Activated CD4-positive, alpha-beta T cell treated with anti-CD3 and anti-CD28 coated beads, Interleukin-2, Interleukin-6, amounts not matched to agents 100 ng/mL and 50 ng/mL, durations not matched to agents 16 hours and 8 hours (primary cell): ENCODE data around the gene PTPN11.
"Not testable (repeated sequence)": the region's sequence is repeated elsewhere in the genome, so short reads cannot be mapped to it uniquely, and the experiment has no call there.

ENCODE experiments used
- DNase-seq: peaks from one replicate; pipeline ENCODE4 v3.0.0-alpha.2; 2020

PTPN11 gene

GRCh38 chr12:112457142-112457541, 38.4 kb downstream of the PTPN11 start:
- not testable (repeated sequence) for DNase-seq

DNA sequence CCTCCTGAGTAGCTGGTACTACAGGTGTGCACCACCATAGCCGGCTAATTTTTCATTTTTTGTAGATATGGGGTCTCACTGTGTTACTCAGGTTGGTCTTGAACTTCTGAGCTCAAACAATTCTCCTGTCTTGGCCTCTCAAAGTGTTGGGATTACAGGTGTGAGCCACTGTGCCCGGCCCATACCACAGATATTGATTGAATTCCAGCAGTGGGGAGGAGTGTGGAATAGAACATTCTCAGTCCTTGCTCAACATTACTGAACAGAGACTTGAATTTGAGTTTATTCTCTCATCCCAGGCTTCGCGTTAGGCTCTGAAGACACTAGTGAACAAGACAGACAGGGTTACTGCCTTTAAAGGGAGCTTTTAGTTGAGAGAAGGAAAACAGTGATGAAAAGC, 39.6 kb downstream of the PTPN11 start:
- DNase-seq, result no peak

- DNase-seq, result no peak
Measured at GRCh38 chr12:112458751-112459150, 40.0 kb downstream of the PTPN11 start.

DNA sequence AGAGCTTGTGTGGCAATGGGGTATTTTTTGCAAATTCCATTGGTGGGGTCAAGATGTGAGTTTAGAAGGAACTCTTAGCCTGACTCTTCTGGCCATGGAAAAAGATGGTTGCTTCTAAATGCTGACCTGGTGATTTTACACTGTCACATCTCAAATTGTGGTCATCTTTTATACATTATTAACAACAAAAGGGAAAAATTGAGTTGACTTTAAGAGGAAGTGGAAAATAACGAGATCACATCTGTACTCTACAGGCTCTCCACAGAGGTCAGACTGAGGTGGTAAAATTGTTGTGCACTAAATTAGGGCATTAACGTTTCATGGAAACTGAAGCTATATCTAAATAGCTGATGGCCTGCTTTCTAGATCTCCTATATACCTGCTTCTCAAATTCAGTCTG, 44.7 kb downstream of the PTPN11 start:
- DNase-seq, result peak; percentile 4

DNA sequence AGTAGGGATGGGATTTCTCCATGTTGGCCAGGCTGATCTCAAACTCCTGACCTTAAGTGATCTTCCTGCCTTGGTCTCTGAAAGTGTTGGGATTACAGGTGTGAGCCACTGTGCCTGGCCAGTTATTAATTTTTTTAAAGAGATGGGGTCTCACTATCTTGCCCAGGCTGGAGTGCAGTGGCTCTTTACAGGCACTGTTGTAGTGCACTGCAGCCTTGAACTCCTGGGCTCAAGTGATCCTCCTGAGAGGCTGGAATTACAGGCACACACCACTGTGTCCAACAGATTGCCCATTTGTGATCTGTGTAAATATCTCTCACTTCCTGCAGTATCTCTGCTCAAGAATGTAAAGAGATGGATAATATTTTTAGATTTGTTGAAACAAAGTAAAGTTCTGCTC, 45.9 kb downstream of the PTPN11 start:
- DNase-seq, result no peak

DNA sequence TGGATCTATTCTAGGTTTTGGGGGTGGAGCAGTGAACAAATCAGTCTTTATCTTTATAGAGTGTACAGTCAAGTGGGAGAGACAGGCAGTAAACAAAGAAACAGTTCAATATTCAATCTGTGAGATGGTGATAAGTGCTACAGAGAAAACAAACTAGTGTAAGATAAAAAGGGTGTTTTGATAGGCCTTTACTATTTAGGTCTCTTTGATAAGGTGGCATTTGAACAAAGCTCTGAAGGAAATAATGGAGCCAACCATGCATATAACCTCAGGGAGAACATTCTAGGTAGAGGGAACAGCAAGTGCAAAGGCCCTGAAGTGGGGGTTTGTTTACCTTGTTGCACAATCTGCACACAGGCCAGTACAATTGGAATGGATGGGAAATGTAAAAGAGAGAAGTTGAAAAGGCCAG, 47.3 kb downstream of the PTPN11 start:
- no peak for DNase-seq

DNA sequence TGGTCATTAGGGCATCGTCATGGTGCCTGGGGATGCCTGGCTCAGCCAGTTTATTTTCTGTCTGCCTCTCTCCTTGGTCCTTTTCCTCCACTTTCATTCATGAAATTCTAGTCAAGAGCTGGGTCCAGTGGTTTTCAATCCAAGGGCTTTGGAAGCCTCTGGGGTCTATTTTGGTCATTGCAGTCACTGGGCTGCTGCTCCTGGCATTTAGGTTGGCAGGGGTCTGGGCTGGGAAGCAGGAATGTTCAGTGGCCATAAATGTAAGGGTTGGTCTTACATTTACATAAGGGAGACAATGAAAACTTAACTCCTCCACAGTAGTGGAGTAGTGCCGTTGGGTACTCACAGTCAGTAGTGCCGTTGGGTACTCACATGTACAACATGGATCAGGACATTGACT, 48.1 kb downstream of the PTPN11 start:
- no peak for DNase-seq

GRCh38 chr12:112468046-112468445, 49.3 kb downstream of the PTPN11 start:
- no peak for DNase-seq

DNA sequence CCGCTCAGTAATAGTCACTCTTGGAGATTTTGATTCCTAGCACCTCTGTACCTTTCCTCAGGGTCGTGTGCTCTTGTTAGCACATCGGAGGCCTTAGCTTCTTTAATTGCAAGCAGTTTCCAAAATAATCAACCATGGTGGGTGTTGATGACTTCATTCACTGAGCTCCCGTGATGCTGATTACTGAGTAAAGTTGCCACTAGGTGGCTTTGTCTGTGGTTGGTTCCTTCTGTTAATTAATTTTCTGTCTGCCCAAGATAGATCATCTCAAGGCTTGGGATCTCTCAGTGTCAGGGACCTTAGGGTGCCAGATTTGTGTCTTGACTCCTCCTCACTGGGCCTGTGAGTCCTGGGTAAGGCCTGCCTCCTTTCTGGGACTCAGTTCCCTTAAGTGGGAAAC, 54.3 kb downstream of the PTPN11 start:
- DNase-seq, result peak; percentile 18

DNA sequence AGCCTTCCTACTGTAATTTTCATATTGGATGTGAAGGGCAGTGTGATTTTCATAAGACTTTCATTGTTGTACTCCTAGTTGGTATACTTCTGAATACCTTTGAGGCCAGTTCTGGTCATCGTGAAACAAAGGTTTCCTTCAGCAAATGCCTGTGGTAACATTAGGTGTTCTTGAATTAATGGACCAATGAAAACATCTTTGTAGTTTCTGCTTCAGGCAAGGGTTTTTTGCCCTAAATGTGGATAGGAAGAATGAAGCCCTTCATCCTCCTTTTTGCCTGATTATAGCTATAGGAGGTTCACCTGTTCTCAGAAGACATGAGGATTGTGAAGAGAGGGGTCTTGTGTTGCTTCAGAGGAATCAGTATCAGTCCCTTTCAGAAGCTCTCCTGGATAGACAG, 60.7 kb downstream of the PTPN11 start:
- no peak for DNase-seq

- no peak for DNase-seq
Measured at GRCh38 chr12:112480931-112481330, 62.2 kb downstream of the PTPN11 start.

GRCh38 chr12:112482733-112483132, 64.0 kb downstream of the PTPN11 start:
- DNase-seq, result no peak

GRCh38 chr12:112486361-112486760, 67.6 kb downstream of the PTPN11 start:
- DNase-seq, result no peak

DNA sequence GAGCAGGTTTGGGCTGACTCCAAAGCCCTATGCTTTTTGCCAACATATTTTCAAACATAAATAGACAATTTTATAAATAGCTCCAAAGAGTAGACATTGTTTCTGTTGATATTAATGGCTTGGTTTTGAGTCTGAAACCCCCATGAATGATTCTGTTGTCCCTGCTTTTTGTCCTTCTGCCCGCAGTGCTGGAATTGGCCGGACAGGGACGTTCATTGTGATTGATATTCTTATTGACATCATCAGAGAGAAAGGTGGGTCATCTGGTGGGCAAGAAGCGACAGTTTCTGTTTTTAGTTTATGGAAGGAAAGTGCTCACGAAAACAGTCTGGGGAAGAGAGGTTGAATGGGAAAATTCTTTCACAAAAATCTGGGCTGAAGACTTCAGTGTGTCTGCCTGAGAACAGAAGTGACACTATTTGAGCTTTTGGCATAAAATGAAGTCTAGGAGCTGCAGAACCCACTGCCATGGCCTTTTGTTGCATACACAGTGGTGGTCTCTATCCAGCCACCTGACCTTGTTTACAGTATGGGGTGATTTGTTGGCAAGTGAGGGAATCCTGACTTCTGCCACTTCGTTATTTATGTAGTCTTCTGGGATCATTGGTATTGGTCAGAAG, 69.6 kb downstream of the PTPN11 start:
- no peak for DNase-seq

DNA sequence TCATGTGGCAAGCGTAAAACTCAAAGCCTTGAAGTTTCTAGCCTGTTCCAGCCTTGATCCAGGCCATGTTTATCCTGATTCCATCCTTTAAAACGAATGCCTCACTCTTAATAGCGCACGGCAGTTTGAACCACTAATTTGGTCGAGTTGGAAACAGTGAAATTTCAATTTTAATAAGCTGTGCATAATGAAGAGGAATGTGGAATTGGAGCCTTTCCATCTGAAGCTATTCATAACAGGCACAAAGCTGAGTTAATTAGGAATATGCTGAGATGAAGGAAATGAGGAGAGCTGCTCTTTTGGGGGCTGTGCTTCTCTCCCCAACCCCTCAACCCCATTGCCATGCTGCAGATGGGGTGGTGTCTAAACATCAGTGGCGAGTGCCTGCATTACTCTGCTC, 70.7 kb downstream of the PTPN11 start:
- no peak for DNase-seq

DNA sequence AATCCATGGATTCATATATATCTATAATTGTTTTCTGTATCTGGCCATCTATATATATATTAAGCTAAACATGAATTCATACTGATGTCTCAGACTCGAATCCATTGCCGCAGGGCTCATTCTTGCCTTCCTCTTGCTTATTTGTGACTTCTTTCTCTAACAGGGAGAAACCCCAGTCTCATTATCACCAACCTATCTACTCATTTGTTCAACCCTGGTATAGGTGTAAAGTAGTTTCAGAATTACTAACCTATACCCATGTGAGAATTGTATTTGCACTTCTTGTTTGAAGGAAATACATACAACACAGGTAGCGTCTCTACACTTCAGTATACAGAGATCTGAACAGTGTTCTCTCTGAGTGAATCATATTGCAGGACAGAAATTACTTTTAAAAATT, 77.7 kb downstream of the PTPN11 start:
- peak; percentile 78 for DNase-seq

GRCh38 chr12:112498580-112498979, 79.8 kb downstream of the PTPN11 start:
- no peak for DNase-seq

DNA sequence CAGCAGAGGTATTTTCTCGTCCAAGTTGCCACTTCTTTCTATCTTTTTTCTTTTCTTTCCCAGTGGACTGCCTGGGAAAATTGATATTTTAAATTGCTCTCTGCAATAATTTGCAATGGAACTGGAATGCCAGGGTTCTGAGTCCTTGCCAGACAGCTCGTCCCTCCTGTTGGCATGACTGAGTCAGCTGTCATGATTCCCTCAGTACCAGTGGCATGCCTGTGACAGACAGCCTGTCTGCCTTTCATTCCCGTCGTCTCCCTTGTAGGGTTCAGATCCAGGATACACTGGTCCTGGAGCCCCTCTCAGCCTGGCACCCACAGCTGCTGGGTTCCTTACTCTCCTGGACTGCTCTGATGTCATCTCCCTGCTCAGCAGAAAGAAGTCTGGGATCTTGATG, 84.8 kb downstream of the PTPN11 start:
- DNase-seq, result no peak

DNA sequence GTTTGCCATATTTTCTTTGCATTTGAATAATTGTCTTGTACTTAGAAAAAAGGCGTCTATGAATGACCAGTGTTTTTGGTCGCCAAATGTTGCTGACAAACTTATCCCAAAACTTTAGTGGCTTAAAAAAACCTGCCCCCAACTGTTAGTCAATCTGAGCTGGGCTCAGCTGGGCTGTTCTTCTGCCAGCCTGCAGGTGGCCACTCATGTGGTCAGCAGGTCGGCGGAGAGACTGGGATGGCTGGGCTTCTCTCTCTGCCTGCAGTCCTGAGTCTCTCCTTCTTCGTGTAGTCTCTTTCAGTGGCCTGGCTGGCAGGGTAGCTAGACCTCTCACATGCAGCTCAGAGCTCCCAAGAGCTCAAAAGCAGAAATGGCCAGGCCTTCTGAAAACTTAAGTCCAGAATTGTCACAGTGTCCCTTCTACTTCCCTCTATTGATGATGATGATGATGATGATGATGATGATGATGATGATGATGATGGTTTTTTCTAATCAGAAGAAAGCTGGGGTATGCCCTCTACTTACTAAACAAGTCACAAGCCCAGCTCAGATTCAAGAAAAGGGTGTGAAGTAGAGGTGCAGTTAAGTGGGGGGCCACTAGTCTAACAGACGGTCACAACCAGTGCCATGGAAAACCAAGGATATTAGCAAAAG, 87.9 kb downstream of the PTPN11 start:
- no peak for DNase-seq

- no peak for DNase-seq
Measured at GRCh38 chr12:112513471-112513870, 94.7 kb downstream of the PTPN11 start.

DNA sequence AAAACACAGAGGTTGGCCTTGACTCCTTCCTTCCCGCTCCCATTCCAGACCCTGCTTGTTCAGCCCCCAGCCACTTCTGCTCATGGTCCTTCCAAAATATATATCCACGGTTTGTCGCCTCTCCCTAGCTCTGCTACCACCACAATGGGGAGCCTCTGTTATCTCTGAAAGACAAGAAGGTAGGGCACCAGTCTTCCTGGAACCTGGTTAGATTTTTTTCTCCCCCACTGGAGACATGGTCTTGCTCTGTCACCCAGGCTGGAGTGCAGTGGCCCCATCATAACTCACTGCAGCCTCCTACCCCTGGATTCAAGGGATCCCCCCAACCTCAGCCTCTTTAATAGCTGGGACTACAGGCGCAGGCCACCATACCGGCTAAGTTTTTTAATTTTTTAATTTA, 95.7 kb downstream of the PTPN11 start:
- no peak for DNase-seq

DNA sequence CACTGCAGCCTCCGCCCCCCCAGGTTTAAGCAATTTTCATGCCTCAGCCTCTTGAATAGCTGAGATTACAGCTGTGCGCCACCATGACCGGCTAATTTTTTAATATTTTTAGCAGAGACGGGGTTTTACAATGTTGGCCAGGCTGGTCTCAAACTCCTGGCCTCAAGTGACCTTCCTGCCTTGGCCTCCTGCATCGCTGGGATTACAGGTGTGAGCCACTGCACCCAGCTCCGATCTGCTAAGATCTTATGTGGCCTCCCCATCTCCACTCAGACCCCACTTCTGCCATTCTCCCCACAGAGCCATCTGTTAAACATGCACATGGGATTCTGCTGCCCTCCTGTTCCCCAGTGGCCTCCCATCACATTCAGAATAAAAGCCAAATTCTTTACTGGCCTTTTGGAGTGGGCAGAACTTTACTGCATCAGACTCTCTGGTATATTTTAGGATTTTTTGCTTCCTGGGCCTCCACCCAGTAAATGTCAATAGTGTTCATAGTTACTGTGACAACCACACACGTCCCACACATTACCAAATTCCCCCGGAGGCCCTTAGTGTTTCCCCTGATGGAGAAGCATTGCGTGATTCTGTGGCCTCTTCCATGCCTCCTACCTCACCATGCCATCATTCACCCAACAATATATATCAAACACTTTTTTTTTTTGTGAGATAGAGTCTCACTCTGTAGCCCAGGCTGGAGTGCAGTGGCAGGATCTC, 96.3 kb downstream of the PTPN11 start:
- DNase-seq, result no peak

DNA sequence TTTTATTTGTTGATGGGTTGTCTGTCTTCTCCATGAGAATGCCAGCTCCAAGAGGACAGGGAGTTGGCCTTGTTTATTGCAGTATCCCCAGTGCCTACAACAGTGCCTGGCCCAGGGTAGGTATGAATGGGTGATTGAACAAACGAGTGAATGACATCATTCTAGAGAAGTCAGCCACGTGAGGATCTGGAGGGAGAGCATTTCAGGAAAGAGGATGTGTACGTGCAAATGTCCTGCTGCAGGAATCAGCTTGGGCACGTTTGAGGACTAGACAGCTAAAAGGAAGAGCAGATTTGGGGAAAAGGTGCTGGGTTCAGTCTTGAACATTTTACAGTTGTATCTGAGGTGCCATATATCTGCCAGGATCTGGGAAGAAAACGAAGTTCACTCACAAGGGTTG, 97.1 kb downstream of the PTPN11 start:
- DNase-seq, result no peak

DNA sequence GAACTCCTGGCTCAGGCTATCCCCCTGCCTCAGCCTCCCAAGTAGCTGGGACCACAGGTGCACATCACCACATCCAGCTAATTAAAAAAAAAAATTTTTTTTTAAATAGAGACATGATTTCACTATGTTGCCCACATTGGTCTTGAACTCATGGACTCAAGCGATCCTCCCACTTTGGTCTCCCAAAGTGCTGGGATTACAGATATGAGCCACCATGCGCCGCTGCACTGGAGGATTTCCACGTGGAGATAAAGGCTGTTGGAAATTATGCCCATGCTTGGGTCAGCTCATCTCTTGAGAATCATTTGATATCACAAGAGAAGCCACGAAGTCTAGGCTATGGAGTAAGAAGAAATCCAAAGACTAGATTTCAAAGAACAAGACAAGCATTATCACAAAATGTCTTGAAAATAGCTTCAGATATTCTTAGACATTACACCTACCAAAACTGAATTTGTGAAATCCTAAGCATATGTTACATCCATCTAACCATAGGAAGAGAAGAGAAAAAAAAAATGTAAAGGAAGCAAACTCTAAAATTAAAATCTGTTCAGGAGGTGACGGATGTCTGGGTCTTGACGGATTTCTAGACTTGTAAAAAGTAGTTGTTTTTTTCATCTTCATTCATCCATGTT, 99.1 kb downstream of the PTPN11 start:
- no peak for DNase-seq
